Caco-2 (cell line): ENCODE data around the gene COMMD10. TPM values are rescaled to one million over a fixed set of nuclear protein-coding genes. Genes with fewer than 3 reads are reported as not detected.

Experiments used
- BruUV-seq: library from RNA; stranded (reverse); fragments of 400-500 nt; replicated peaks from 2 replicates; lab custom pipeline; 2021; lab: Mats Ljungman, UMichigan
- CTCF ChIA-PET: fragments of 300-600 bp; sonication (Branson Sonifier 250); formaldehyde crosslinking; loops from one replicate; lab custom pipeline; 2022; ENCODE audit warnings: antibody characterized with exemption; lab: Charles Lee
- POLR2A ChIA-PET: fragments of 300-600 bp; sonication (Branson Sonifier 250); formaldehyde crosslinking; loops from one replicate; lab custom pipeline; 2022; ENCODE audit warnings: antibody characterized with exemption; lab: Charles Lee
- DNase-seq, 2 experiments: peaks; one replicate each; pipeline versions ENCODE4 v3.0.0 to v3.0.0-alpha.2; 2020 to 2022
- H3K27me3 ChIP-seq: replicated peaks from 2 replicates; pipeline ENCODE4 v1.6.0; 2011; ENCODE audit warnings: low read length; ENCODE audit not compliant: control insufficient read depth, insufficient read depth
- H3K36me3 ChIP-seq: 2 replicates; pipeline ENCODE4 v1.5.1; 2011; ENCODE audit warnings: low read length; ENCODE audit not compliant: control insufficient read depth, insufficient read depth
- H3K4me1 ChIP-seq: fragments of 250-450 bp; sonication (Bioruptor Pico); 2 replicates; pipeline ENCODE4 v1.5.1; 2020; ENCODE audit warnings: mild to moderate bottlenecking
- H3K4me3 ChIP-seq: 2 replicates; pipeline ENCODE4 v1.5.1; 2011; ENCODE audit warnings: low read depth, mild to moderate bottlenecking, control low read depth, low read length
- H3K9me3 ChIP-seq: fragments of 250-450 bp; sonication (Bioruptor Pico); 2 replicates; pipeline ENCODE4 v1.5.1; 2020; ENCODE audit warnings: mild to moderate bottlenecking, moderate library complexity
- H3K27ac Mint-ChIP-seq: one replicate; pipeline ENCODE4 v1.8.0; 2022; ENCODE audit warnings: mixed read lengths; ENCODE audit not compliant: unreplicated experiment
- H3K27me3 Mint-ChIP-seq: one replicate; pipeline ENCODE4 v1.8.0; 2022; ENCODE audit warnings: mixed read lengths; ENCODE audit not compliant: insufficient read depth, unreplicated experiment
- H3K36me3 Mint-ChIP-seq: one replicate; pipeline ENCODE4 v1.8.0; 2022; ENCODE audit warnings: mild to moderate bottlenecking, mixed read lengths; ENCODE audit not compliant: insufficient read depth, unreplicated experiment
- H3K4me1 Mint-ChIP-seq: one replicate; pipeline ENCODE4 v1.8.0; 2022; ENCODE audit warnings: low read depth, mixed read lengths; ENCODE audit not compliant: unreplicated experiment
- H3K4me3 Mint-ChIP-seq: one replicate; pipeline ENCODE4 v1.8.0; 2022; ENCODE audit warnings: mild to moderate bottlenecking, moderate library complexity, mixed read lengths; ENCODE audit not compliant: unreplicated experiment
- H3K9me3 Mint-ChIP-seq: one replicate; pipeline ENCODE4 v1.8.0; 2022; ENCODE audit warnings: mixed read lengths; ENCODE audit not compliant: unreplicated experiment
- intact Hi-C: fragments of 100-400 bp; cut with micrococcal nuclease; formaldehyde crosslinking; loops from one replicate; pipeline ENCODE4 v1.10.0; 2022; ENCODE audit not compliant: unreplicated experiment
- total RNA-seq: library from RNA; stranded (reverse); gene quantifications from 2 replicates; pipeline ENCODE4 v1.2.3, GENCODE V29; 2022
- TF ChIP-seq, protein P1 (sequence below), 2 experiments: fragments of 200-600 bp in 1 of 2; IDR thresholded peaks; 1 replicate in 1 of 2; 2 replicates in 1 of 2; pipeline versions ENCODE4 v1.5.1 to v1.8.0; 2011 to 2022; ENCODE audit warnings: antibody characterized with exemption in 1 of 2, control low read depth in 1 of 2, inconsistent platforms in 1 of 2, low read depth in 1 of 2, low read length in 1 of 2, mild to moderate bottlenecking in 1 of 2, moderate library complexity in 1 of 2; ENCODE audit not compliant: insufficient read depth in 1 of 2, severe bottlenecking in 1 of 2, unreplicated experiment in 1 of 2

Gene COMMD10
- total RNA-seq, 1 experiment from 2014 or later: 26.4 TPM

DNA sequence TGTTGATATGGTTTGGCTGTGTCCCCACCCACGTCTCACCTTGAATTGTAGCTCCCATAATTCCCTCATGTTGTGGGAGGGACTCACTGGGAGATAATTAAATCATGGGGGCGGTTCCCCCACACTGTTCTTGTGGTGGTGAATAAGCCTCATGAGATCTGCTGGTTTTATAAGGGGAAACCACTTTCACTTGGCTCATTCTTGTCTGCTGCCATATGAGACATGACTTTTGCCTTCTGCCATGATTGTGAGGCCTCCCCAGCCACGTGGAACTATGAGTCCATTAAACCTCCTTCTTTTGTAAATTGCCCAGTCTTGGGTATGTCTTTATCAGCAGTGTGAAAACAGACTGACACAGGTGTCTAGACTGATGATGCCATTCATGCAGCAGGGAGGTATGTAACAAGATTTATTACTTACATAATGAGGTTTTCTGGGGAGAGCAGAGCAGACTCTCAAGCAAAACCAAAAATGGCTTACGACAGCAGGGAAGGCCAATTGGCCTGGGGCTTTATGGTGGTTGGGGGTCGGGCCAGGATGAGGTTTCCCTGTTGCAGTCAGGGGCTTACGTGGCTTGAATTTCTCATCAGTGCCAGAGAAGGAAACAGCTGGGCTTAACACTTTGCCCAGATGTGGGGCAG lies 9.5 kb upstream of the COMMD10 start:
- BruUV-seq: no TSS peak
- POLR2A ChIA-PET: no interaction called here

DNA sequence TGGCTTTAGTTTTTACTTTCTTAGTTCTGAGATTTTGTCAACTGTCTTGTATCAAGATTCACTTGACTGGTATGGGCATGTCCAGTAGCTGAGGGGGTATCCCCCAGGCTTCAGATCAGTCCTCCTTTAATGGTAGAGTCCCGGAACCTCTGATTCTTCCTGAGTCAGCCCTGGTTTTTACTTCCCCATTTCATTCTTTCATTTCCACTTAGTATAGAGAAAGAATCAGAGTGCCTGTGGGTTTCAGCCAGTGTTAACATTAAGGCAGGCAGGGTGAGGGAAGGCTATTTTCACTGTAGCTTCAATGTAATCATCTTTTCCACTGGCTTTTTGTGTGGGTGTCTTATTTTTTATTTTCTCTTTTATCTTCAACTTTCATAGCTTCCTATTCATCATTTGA lies 8.3 kb upstream of the COMMD10 start:
- Histone ChIP-seq H3K27me3 (no peaks in the 10 kb centered on the region), H3K36me3 (no peaks in the 10 kb centered on the region), H3K4me3 (no peak overlapping the region), H3K4me1 (no peaks in the 10 kb centered on the region), H3K9me3 (no peaks in the 10 kb centered on the region)
- no peak for DNase-seq
- no TSS peak for BruUV-seq
- intact Hi-C loops: no loop called here
- H3K27me3 Mint-ChIP-seq: no peaks in the 10 kb centered on the region
- no peak overlapping the region for H3K4me3 Mint-ChIP-seq
- CTCF ChIA-PET: no interaction called here
- H3K36me3 Mint-ChIP-seq: no peaks in the 10 kb centered on the region
- TF ChIP-seq, protein P1, sequence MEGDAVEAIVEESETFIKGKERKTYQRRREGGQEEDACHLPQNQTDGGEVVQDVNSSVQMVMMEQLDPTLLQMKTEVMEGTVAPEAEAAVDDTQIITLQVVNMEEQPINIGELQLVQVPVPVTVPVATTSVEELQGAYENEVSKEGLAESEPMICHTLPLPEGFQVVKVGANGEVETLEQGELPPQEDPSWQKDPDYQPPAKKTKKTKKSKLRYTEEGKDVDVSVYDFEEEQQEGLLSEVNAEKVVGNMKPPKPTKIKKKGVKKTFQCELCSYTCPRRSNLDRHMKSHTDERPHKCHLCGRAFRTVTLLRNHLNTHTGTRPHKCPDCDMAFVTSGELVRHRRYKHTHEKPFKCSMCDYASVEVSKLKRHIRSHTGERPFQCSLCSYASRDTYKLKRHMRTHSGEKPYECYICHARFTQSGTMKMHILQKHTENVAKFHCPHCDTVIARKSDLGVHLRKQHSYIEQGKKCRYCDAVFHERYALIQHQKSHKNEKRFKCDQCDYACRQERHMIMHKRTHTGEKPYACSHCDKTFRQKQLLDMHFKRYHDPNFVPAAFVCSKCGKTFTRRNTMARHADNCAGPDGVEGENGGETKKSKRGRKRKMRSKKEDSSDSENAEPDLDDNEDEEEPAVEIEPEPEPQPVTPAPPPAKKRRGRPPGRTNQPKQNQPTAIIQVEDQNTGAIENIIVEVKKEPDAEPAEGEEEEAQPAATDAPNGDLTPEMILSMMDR (IDR thresholded peaks at IDR 0.05; ENCODE audit: insufficient read depth in 1 of 2, low read depth in 1 of 2, low read length in 1 of 2, severe bottlenecking in 1 of 2, unreplicated experiment in 1 of 2): no peak
- POLR2A ChIA-PET: no interaction called here
- H3K27ac Mint-ChIP-seq: no peak overlapping the region
- H3K9me3 Mint-ChIP-seq: no peaks in the 10 kb centered on the region
- H3K4me1 Mint-ChIP-seq: peaks cover 6% of the 10 kb centered on the region

More for the DNA sequence above, 9.5 kb upstream of the COMMD10 start:
- Histone ChIP-seq H3K9me3 (no peaks in the 10 kb centered on the region), H3K36me3 (no peaks in the 10 kb centered on the region), H3K27me3 (no peaks in the 10 kb centered on the region; the same call in 1 of the 2 replicates), H3K4me1 (no peaks in the 10 kb centered on the region), H3K4me3 (no peak overlapping the region)
- CTCF ChIA-PET: no interaction called here
- Mint-ChIP-seq H3K4me3 (no peak overlapping the region), H3K27ac (no peak overlapping the region), H3K4me1 (peaks cover 6% of the 10 kb centered on the region), H3K9me3 (no peaks in the 10 kb centered on the region), H3K27me3 (no peaks in the 10 kb centered on the region), H3K36me3 (no peaks in the 10 kb centered on the region)
- intact Hi-C loops: no loop called here
- TF ChIP-seq, protein P1 (IDR thresholded peaks at IDR 0.05; ENCODE audit: insufficient read depth in 1 of 2, low read depth in 1 of 2, low read length in 1 of 2, severe bottlenecking in 1 of 2, unreplicated experiment in 1 of 2): no peak
- no peak for DNase-seq

DNA sequence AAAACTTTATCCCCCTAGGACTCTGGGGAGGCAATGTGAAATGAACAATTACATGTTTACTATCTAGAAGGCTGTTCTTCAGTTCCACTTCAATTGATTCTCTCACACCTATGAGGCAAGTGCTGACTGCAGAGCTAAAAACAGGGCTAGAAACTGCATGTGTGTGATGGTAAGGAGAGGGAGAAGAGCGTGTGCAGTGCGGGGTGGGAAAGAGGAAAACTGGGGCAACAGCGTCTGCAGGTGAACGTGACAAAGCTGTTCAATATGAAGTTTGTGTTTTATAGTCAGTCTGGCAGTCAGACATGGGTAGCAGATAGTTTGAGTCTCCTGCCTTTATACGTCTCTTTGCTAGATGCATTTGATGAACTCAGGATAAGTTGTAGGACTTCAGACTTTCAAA lies 6.6 kb upstream of the COMMD10 start:
- no peaks in the 10 kb centered on the region for H3K4me1 ChIP-seq
- no peaks in the 10 kb centered on the region for H3K27me3 Mint-ChIP-seq
- POLR2A ChIA-PET: no interaction called here
- no peak overlapping the region for H3K4me3 ChIP-seq
- no peak for DNase-seq
- H3K36me3 Mint-ChIP-seq: no peaks in the 10 kb centered on the region
- no peaks in the 10 kb centered on the region for H3K9me3 ChIP-seq
- intact Hi-C loops: no loop called here
- H3K9me3 Mint-ChIP-seq: no peaks in the 10 kb centered on the region
- H3K27me3 ChIP-seq: no peaks in the 10 kb centered on the region
- H3K4me3 Mint-ChIP-seq: no peak overlapping the region
- H3K27ac Mint-ChIP-seq: no peak overlapping the region
- no peaks in the 10 kb centered on the region for H3K36me3 ChIP-seq
- CTCF ChIA-PET: no interaction called here
- TF ChIP-seq, protein P1 (IDR thresholded peaks at IDR 0.05; ENCODE audit: insufficient read depth in 1 of 2, low read depth in 1 of 2, low read length in 1 of 2, severe bottlenecking in 1 of 2, unreplicated experiment in 1 of 2): no peak
- no TSS peak for BruUV-seq
- peaks cover 6% of the 10 kb centered on the region for H3K4me1 Mint-ChIP-seq
